Upper lobe of left lung (tissue), 6 donors: Measurements from ENCODE around the gene HDGFL2. TPM values are rescaled to one million over a fixed set of nuclear protein-coding genes. Genes with fewer than 3 reads are reported as not detected.
A peak's percentile ranks its signal among the peaks of the same experiment; 100 is the strongest.
"Not testable (repeated sequence)": the region's sequence is repeated elsewhere in the genome, so short reads cannot be mapped to it uniquely, and the experiment has no call there.

Experiments used
- ATAC-seq, 2 donors: fragments of 200-7000 bp; cut with Tn5 transposase; one replicate each; pipeline ENCODE4 v1.9.1; 2022; ENCODE audit warnings: mild to moderate bottlenecking in 2 of 2, moderate library complexity in 2 of 2; ENCODE audit not compliant: low FRiP score in 2 of 2
- DNase-seq, 2 donors: peaks; one replicate each; pipeline ENCODE4 v3.0.0-alpha.2; 2019 to 2020
- H3K27ac ChIP-seq, 4 donors: fragments of 200-600 bp; sonication (generic); one replicate each; pipeline ENCODE4 v1.5.1; 2016 to 2019
- H3K27me3 ChIP-seq, 4 donors: fragments of 200-600 bp; sonication (generic); one replicate each; pipeline ENCODE4 v1.5.1; 2017 to 2019
- H3K36me3 ChIP-seq, 4 donors: fragments of 200-600 bp; sonication (generic); one replicate each; pipeline ENCODE4 v1.5.1; 2016 to 2019
- H3K4me1 ChIP-seq, 4 donors: fragments of 200-600 bp; sonication (generic); one replicate each; pipeline ENCODE4 v1.5.1; 2018 to 2019
- H3K4me3 ChIP-seq, 4 donors: fragments of 200-600 bp; sonication (generic); one replicate each; pipeline ENCODE4 v1.5.1; 2017 to 2019; ENCODE audit warnings: mild to moderate bottlenecking in 2 of 4, moderate library complexity in 1 of 4
- H3K9me3 ChIP-seq, 4 donors: fragments of 200-600 bp; sonication (generic); one replicate each; pipeline ENCODE4 v1.5.1; 2018 to 2019
- EP300 ChIP-seq, 4 donors: sonication (generic); formaldehyde crosslinking; IDR thresholded peaks; one replicate each; pipeline ENCODE4 v1.5.1; 2017; ENCODE audit warnings: antibody characterized with exemption in 4 of 4, control low read depth in 2 of 4
- POLR2A ChIP-seq, 4 donors: fragments of 450-650 bp; IDR thresholded peaks; one replicate each; pipeline ENCODE4 v1.5.1; 2016 to 2017; ENCODE audit warnings: antibody characterized with exemption in 4 of 4, mild to moderate bottlenecking in 2 of 4
- POLR2AphosphoS5 ChIP-seq, 2 donors: sonication (generic); formaldehyde crosslinking; IDR thresholded peaks; one replicate each; pipeline ENCODE4 v1.5.1; 2017; ENCODE audit warnings: antibody characterized with exemption in 2 of 2
- whole genome bisulfite sequencing, 2 donors: methylation state at CpG; one replicate each; pipeline ENCODE4 v1.1.5; 2017 to 2018; 5-methylcytosine and 5-hydroxymethylcytosine counted together
- total RNA-seq, 6 donors: library from RNA; depleted of rRNA in 4 of 6; stranded (reverse); fragments of >200 nt in 4 of 6; gene quantifications; one replicate each; pipeline versions ENCODE4 v1.1.0 to v1.2.1, GENCODE V29; 2016 to 2021
- TF ChIP-seq, protein P1 (sequence below), 6 experiments: fragments of 450-650 bp in 4 of 6; fragments of 200-600 bp in 2 of 6; sonication (generic) in 2 of 6; IDR thresholded peaks; one replicate each; pipeline ENCODE4 v1.5.1; 2016 to 2019; ENCODE audit warnings: antibody characterized with exemption in 6 of 6
- donor health status: DM: no; HTN: no; CAD: no; lungs with moderate emphysema.
- donor health status: DM: no; HTN: yes; CAD: no; lungs with severe emphysema.

The HDGFL2 gene
- total RNA-seq, 6 donors from 2014 or later, result 23.9 to 71.2 (median 37.6) TPM

DNA sequence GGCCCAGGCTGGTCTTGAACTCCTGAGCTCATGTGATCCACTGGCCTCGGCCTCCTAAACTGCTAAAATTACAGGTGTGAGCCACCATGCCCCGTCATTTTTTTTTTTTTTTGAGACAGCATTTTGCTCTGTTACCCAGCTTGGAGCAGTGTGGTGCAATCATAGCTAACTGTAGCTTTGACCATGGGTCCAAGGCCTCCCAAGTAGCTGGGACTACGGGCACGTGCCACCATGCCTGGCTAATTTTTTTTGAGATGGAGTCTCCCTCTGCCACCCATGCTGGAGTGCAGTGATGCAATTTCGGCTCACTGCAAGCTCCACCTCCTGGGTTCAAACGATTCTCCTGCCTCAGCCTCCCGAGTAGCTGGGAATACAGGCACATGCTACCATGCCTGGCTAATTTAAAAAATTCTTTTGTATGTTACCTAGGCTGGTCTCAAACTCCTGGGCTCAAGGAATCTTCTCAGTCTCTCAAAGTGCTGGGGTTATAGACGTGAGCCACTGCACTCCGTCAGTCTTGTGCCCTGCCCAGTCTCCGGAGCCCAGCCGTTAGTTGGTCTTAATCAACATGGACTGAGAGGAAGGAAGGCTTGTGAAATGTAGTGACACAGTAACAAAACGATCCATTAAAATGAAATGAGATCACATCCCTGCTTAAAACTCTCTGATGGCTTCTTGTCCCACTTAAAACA, 69.2 kb downstream of the HDGFL2 start:
- Histone ChIP-seq H3K9me3 (peaks cover 0 to 5% (median 2%) of the 10 kb centered on the region in 4 donors), H3K4me3 (no peak overlapping the region), H3K4me1 (peaks cover 4 to 23% (median 16%) of the 10 kb centered on the region in 4 donors), H3K36me3 (no peaks in the 10 kb centered on the region), H3K27me3 (no peaks in the 10 kb centered on the region), H3K27ac (peak overlapping the region; percentile 80 to 89 (median 86))
- ATAC-seq, result peak in 1 of 2 donors; percentile 47
- WGBS, 2 donors, result 66 to 73% methylated on average over 12 of the region's 12 CpGs
- peak in 1 of 2 donors; percentile 57 for DNase-seq
- TF ChIP-seq EP300 (IDR thresholded peaks at IDR 0.05) (no peak), POLR2AphosphoS5 (IDR thresholded peaks at IDR 0.05) (no peak), POLR2A (IDR thresholded peaks at IDR 0.05) (no peak)
- TF ChIP-seq, protein P1, sequence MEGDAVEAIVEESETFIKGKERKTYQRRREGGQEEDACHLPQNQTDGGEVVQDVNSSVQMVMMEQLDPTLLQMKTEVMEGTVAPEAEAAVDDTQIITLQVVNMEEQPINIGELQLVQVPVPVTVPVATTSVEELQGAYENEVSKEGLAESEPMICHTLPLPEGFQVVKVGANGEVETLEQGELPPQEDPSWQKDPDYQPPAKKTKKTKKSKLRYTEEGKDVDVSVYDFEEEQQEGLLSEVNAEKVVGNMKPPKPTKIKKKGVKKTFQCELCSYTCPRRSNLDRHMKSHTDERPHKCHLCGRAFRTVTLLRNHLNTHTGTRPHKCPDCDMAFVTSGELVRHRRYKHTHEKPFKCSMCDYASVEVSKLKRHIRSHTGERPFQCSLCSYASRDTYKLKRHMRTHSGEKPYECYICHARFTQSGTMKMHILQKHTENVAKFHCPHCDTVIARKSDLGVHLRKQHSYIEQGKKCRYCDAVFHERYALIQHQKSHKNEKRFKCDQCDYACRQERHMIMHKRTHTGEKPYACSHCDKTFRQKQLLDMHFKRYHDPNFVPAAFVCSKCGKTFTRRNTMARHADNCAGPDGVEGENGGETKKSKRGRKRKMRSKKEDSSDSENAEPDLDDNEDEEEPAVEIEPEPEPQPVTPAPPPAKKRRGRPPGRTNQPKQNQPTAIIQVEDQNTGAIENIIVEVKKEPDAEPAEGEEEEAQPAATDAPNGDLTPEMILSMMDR (IDR thresholded peaks at IDR 0.05), result no peak

DNA sequence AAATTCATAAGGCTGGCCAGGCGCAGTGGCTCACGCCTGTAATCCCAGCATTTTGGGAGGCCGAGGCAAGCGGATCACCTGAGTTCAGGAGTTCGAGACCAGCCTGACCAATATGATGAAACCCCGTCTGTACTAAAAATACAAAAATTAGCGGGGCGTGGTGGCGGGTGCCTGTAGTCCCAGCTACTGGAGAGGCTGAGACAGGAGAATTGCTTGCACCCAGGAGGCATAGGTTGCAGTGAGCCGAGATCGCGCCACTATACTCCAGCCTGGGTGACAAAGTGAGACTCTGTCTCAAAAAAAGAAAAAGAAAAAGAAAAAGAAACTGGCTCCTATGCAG, 69.7 kb downstream of the HDGFL2 start:
- H3K9me3 ChIP-seq, H3K36me3 ChIP-seq, DNase-seq, H3K27me3 ChIP-seq, H3K4me3 ChIP-seq, ATAC-seq: not testable (repeated sequence)
- peaks cover 4 to 18% (median 14%) of the 10 kb centered on the region in 4 donors for H3K4me1 ChIP-seq
- peak overlapping the region; percentile 80 to 89 (median 86) for H3K27ac ChIP-seq
- WGBS, 2 donors, result 77 to 82% methylated on average over 12 of the region's 12 CpGs

DNA sequence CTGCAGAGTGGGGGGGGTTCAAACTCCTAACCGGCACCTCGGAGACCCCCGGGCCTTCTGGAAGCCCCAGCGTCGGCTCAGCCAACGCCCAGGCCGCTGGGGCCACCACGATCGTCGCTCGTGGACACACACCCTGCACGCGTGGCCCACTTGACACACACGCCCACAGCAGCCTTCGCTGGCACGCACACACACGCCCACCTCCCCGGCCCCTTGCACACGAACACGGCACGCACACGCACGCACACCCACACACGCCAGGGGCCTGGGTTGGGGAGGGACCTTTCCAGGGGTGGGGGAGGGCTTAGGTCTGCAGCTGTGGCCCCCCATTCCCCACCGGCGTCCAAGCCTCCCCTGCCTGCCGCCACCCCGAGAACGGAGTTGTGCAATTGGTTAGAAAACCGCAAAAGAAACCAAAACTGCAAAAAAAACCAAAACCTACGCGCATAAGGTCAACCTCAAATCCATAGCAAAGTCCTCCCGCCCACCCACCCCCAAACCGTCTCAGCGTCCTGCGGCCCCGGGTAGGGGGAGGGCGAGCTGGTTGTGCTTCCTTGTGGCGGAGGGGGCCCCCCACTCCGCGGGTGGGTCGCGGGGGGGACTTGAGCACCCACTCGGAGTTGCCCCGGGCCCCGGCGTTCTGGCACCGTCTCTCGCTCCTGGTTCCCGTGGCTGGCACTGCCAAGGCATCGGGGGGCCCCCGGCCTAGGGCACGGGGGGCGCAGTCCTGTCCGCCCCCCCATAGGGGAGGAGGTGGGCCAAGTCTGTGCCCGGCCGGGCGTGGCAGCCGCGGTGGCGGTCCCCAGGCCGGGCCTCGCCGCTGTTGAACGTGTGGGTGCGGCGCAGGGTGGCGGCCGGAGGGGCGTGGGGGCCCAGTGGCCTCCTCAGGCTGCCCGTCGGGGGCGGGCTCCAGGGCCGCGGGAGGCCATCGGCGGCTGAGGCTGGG, 71.1 kb downstream of the HDGFL2 start:
- Histone ChIP-seq H3K27ac (peak overlapping the region; percentile 80 to 89 (median 86)), H3K36me3 (peaks cover 0 to 3% (median 0%) of the 10 kb centered on the region in 4 donors), H3K27me3 (no peaks in the 10 kb centered on the region), H3K9me3 (peaks cover 0 to 5% (median 2%) of the 10 kb centered on the region in 4 donors), H3K4me3 (peak overlapping the region in 3 of 4 donors; percentile 13 to 34 (median 18)), H3K4me1 (peaks cover 4 to 15% (median 9%) of the 10 kb centered on the region in 4 donors)
- peak in 1 of 2 donors; percentile 81 for DNase-seq
- no peak for ATAC-seq
- TF ChIP-seq EP300 (IDR thresholded peaks at IDR 0.05), result peak in 1 of 4 donors; percentile 54
- TF ChIP-seq, protein P1 (IDR thresholded peaks at IDR 0.05), result no peak
- WGBS, 2 donors, result 70 to 81% methylated on average over 37 to 53 of the region's 77 CpGs

DNA sequence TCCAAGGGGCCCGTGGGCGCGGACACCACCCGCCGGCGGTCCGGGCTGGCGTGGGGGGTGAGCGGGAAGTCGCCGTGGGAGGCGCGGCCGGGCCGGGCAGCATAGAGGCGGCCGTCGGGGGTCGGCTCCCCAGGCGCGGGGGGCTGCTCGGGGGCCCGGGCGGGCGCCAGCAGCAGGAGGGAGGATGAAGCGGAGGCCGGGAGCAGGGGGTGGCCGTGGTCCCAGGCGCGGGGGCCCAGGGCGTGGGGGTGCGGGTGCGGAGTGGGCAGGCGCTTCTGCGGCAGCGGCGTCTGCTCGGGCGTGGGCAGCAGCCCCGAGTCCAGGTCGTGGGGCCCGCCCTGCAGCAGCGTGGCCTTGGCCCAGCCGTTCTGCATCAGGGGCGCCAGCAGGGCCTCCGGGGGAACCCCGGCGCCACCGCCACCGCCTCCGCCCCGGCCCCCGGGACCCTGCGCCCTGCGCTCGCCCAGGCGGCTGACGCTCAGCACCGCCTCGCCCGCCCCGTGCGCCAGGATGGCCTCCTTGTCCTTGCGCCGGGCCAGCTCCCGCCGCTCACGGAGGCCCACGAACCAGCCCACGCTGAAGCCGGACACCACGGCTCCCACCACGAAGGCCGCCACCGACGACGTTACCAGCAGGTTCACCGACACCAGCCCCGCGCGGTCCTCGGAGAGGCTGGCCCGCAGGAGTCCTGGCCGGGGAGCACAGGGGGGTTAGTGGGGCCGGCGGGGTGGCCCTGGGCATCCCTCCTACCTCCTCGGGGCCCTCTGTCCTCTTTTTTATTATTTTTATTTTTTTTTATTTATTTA, 71.9 kb downstream of the HDGFL2 start:
- DNase-seq (peak in 1 of 2 donors; percentile 84), ATAC-seq (no peak)
- TF ChIP-seq EP300 (IDR thresholded peaks at IDR 0.05) (no peak), POLR2AphosphoS5 (IDR thresholded peaks at IDR 0.05) (no peak), POLR2A (IDR thresholded peaks at IDR 0.05) (no peak)
- TF ChIP-seq, protein P1 (IDR thresholded peaks at IDR 0.05), result no peak
- H3K27ac ChIP-seq, result peak overlapping the region; percentile 80 to 89 (median 86)
- H3K4me1 ChIP-seq, result peaks cover 4 to 11% (median 9%) of the 10 kb centered on the region in 4 donors
- H3K9me3 ChIP-seq, result peaks cover 0 to 5% (median 2%) of the 10 kb centered on the region in 4 donors
- H3K27me3 ChIP-seq, result no peaks in the 10 kb centered on the region
- WGBS, 2 donors, result 85 to 91% methylated on average over 67 to 78 of the region's 87 CpGs
- H3K36me3 ChIP-seq, result peaks cover 0 to 8% (median 0%) of the 10 kb centered on the region in 4 donors
- H3K4me3 ChIP-seq, result peak overlapping the region in 2 of 4 donors; percentile 18 to 34
